Neuronal stem cell (in vitro differentiated cells): ENCODE data around the gene ABCC9.
"Not testable (repeated sequence)": the region's sequence is repeated elsewhere in the genome, so short reads cannot be mapped to it uniquely, and the experiment has no call there.

Experiments used
- DNase-seq: peaks from one replicate; pipeline ENCODE4 v3.0.0-alpha.2; 2013; ENCODE audit warnings: low spot score
- H2AFZ ChIP-seq: one replicate; pipeline ENCODE4 v1.6.1; 2013; ENCODE audit warnings: mild to moderate bottlenecking, low read length, inconsistent platforms
- H2AK5ac ChIP-seq: 2 replicates; pipeline ENCODE4 v1.6.1; 2013; ENCODE audit warnings: low read depth, mild to moderate bottlenecking, inconsistent platforms, low read length, moderate library complexity, mixed read lengths
- H2BK120ac ChIP-seq: 2 replicates; pipeline ENCODE4 v1.6.1; 2013; ENCODE audit warnings: low read depth, mild to moderate bottlenecking, inconsistent platforms, low read length, moderate library complexity, mixed read lengths
- H2BK12ac ChIP-seq: one replicate; pipeline ENCODE4 v1.6.1; 2013; ENCODE audit warnings: low read length, inconsistent platforms
- H2BK15ac ChIP-seq: 2 replicates; pipeline ENCODE4 v1.6.1; 2013; ENCODE audit warnings: mild to moderate bottlenecking, low read length, inconsistent platforms, mixed read lengths
- H2BK5ac ChIP-seq: one replicate; pipeline ENCODE4 v1.6.1; 2013; ENCODE audit warnings: inconsistent platforms, mild to moderate bottlenecking, low read length, moderate library complexity
- H3K14ac ChIP-seq: one replicate; pipeline ENCODE4 v1.6.1; 2013; ENCODE audit warnings: low read length, inconsistent platforms
- H3K18ac ChIP-seq: 2 replicates; pipeline ENCODE4 v1.6.1; 2013; ENCODE audit warnings: low read length, inconsistent platforms
- H3K23ac ChIP-seq: 2 replicates; pipeline ENCODE4 v1.6.1; 2013; ENCODE audit warnings: low read depth, mild to moderate bottlenecking, mixed read lengths, low read length, inconsistent platforms; ENCODE audit not compliant: poor library complexity
- H3K27ac ChIP-seq: replicated peaks from 3 replicates; pipeline ENCODE4 v1.5.1; 2013; ENCODE audit warnings: low read length, inconsistent platforms
- H3K27me3 ChIP-seq, 3 experiments: 2 replicates each; pipeline ENCODE4 v1.6.1; 2013; ENCODE audit warnings: low read length in 3 of 3, mild to moderate bottlenecking in 2 of 3, inconsistent platforms in 1 of 3, low read depth in 1 of 3, mixed read lengths in 1 of 3, moderate library complexity in 1 of 3; ENCODE audit not compliant: control insufficient read depth in 3 of 3, insufficient read depth in 3 of 3
- H3K36me3 ChIP-seq, 2 donors: replicated peaks in 1 of 2; 2 replicates each; pipeline ENCODE4 v1.6.1; 2013; ENCODE audit warnings: low read length in 2 of 2; ENCODE audit not compliant: control insufficient read depth in 2 of 2, insufficient read depth in 2 of 2
- H3K4ac ChIP-seq: 2 replicates; pipeline ENCODE4 v1.6.1; 2013; ENCODE audit warnings: inconsistent platforms, mild to moderate bottlenecking, low read length, moderate library complexity
- H3K4me1 ChIP-seq, 2 donors: 1 replicate in 1 of 2; 2 replicates in 1 of 2; pipeline ENCODE4 v1.6.1; 2013; ENCODE audit warnings: low read length in 2 of 2, low read depth in 1 of 2; ENCODE audit not compliant: control insufficient read depth in 2 of 2, insufficient read depth in 1 of 2
- H3K4me2 ChIP-seq: one replicate; pipeline ENCODE4 v1.6.1; 2013; ENCODE audit warnings: mild to moderate bottlenecking, low read length, inconsistent platforms; ENCODE audit not compliant: insufficient read depth, poor library complexity, severe bottlenecking
- H3K4me3 ChIP-seq, 2 donors: 2 replicates each; pipeline ENCODE4 v1.5.1; 2013; ENCODE audit warnings: low read length in 2 of 2, mild to moderate bottlenecking in 2 of 2, inconsistent platforms in 1 of 2, moderate library complexity in 1 of 2
- H3K79me1 ChIP-seq: one replicate; pipeline ENCODE4 v1.6.1; 2013; ENCODE audit warnings: low read depth, mild to moderate bottlenecking, inconsistent platforms, low read length, moderate library complexity
- H3K9ac ChIP-seq: one replicate; pipeline ENCODE4 v1.6.1; 2013; ENCODE audit warnings: mild to moderate bottlenecking, low read depth, low read length, inconsistent platforms; ENCODE audit not compliant: poor library complexity
- H3K9me3 ChIP-seq, 2 donors: replicated peaks in 1 of 2; 2 replicates each; pipeline versions ENCODE3 to v1.6.1; 2013; ENCODE audit warnings: low read length in 2 of 2, mild to moderate bottlenecking in 2 of 2, inconsistent platforms in 1 of 2, low read depth in 1 of 2, mixed read lengths in 1 of 2, moderate library complexity in 1 of 2; ENCODE audit not compliant: control insufficient read depth in 2 of 2, insufficient read depth in 1 of 2
- H4K8ac ChIP-seq: one replicate; pipeline ENCODE4 v1.6.1; 2013; ENCODE audit warnings: low read depth, mild to moderate bottlenecking, inconsistent platforms, low read length, moderate library complexity
- H4K91ac ChIP-seq: one replicate; pipeline ENCODE4 v1.6.1; 2013; ENCODE audit warnings: low read length, low read depth, mild to moderate bottlenecking, inconsistent platforms; ENCODE audit not compliant: poor library complexity
- WGBS, 2 donors: extraction: QIAGEN DNeasy Blood & Tissue Kit; methylation state at CpG; one replicate each; pipeline ENCODE4 v1.1.7; 2013; ENCODE audit warnings: missing lambda C conversion rate in 2 of 2, mixed read lengths in 1 of 2; ENCODE audit not compliant: insufficient read length in 2 of 2, insufficient replicate concordance in 1 of 2; ENCODE audit errors: extremely low coverage in 2 of 2; 5-methylcytosine and 5-hydroxymethylcytosine counted together

The ABCC9 gene

GRCh38 chr12:21800011-21800410 is 141.2 kb downstream of the ABCC9 start:
- H3K4me2 ChIP-seq: no peak overlapping the region
- H4K8ac ChIP-seq: no peak overlapping the region
- H3K36me3 ChIP-seq: peaks cover under 1 to 4% of the 10 kb centered on the region in 2 donors
- H2BK12ac ChIP-seq: no peak overlapping the region
- no peaks in the 10 kb centered on the region for H3K79me1 ChIP-seq
- H2BK15ac ChIP-seq: no peak overlapping the region
- no peak overlapping the region for H3K4ac ChIP-seq
- H3K14ac ChIP-seq: no peak overlapping the region
- H3K9me3 ChIP-seq: no peaks in the 10 kb centered on the region
- no peak overlapping the region for H3K27ac ChIP-seq
- no peak overlapping the region for H2BK5ac ChIP-seq
- no peak overlapping the region for H3K9ac ChIP-seq
- H3K18ac ChIP-seq: no peak overlapping the region
- no CpG with 5 or more reads among the region's 1 CpG for WGBS, 2 donors
- H3K23ac ChIP-seq: no peak overlapping the region
- H2AFZ ChIP-seq: no peak overlapping the region
- no peak for DNase-seq
- H3K27me3 ChIP-seq: no peaks in the 10 kb centered on the region
- H3K4me1 ChIP-seq: no peaks in the 10 kb centered on the region
- H2BK120ac ChIP-seq: no peak overlapping the region
- H2AK5ac ChIP-seq: no peak overlapping the region
- H3K4me3 ChIP-seq: no peak overlapping the region
- H4K91ac ChIP-seq: no peak overlapping the region

- H3K23ac ChIP-seq: no peak overlapping the region
- H4K8ac ChIP-seq: no peak overlapping the region
- no peaks in the 10 kb centered on the region for H3K4me1 ChIP-seq
- WGBS, 2 donors: no CpG with 5 or more reads among the region's 1 CpG
- H3K4me2 ChIP-seq: no peak overlapping the region
- no peak overlapping the region for H3K14ac ChIP-seq
- H2AFZ ChIP-seq: no peak overlapping the region
- no peak overlapping the region for H2BK120ac ChIP-seq
- no peak for DNase-seq
- H4K91ac ChIP-seq: no peak overlapping the region
- no peak overlapping the region for H3K4me3 ChIP-seq
- H3K4ac ChIP-seq: no peak overlapping the region
- H2BK5ac ChIP-seq: no peak overlapping the region
- H3K79me1 ChIP-seq: no peaks in the 10 kb centered on the region
- H3K36me3 ChIP-seq: no peaks in the 10 kb centered on the region
- H3K18ac ChIP-seq: no peak overlapping the region
- no peaks in the 10 kb centered on the region for H3K9me3 ChIP-seq
- H3K27me3 ChIP-seq: no peaks in the 10 kb centered on the region
- no peak overlapping the region for H3K9ac ChIP-seq
- no peak overlapping the region for H3K27ac ChIP-seq
- no peak overlapping the region for H2BK12ac ChIP-seq
- no peak overlapping the region for H2BK15ac ChIP-seq
- no peak overlapping the region for H2AK5ac ChIP-seq
Measured at GRCh38 chr12:21797539-21797938, 143.7 kb downstream of the ABCC9 start.

GRCh38 chr12:21795648-21796328 is 145.4 kb downstream of the ABCC9 start:
- peak overlapping the region; percentile 44 for H3K18ac ChIP-seq
- no peak overlapping the region for H2BK5ac ChIP-seq
- no peaks in the 10 kb centered on the region for H3K27me3 ChIP-seq
- H2BK15ac ChIP-seq: no peak overlapping the region
- H2BK120ac ChIP-seq: no peak overlapping the region
- no peak overlapping the region for H4K91ac ChIP-seq
- H4K8ac ChIP-seq: no peak overlapping the region
- H3K4me3 ChIP-seq: no peak overlapping the region
- H3K79me1 ChIP-seq: no peaks in the 10 kb centered on the region
- H3K14ac ChIP-seq: no peak overlapping the region
- H3K9me3 ChIP-seq: no peaks in the 10 kb centered on the region
- peak overlapping the region; percentile 35 for H2AFZ ChIP-seq
- H3K23ac ChIP-seq: no peak overlapping the region
- no CpG with 5 or more reads among the region's 10 CpGs for WGBS, 2 donors
- H3K27ac ChIP-seq: no peak overlapping the region
- H2BK12ac ChIP-seq: no peak overlapping the region
- H2AK5ac ChIP-seq: peak overlapping the region; percentile 75
- H3K9ac ChIP-seq: no peak overlapping the region
- H3K4me2 ChIP-seq: no peak overlapping the region
- H3K36me3 ChIP-seq: no peaks in the 10 kb centered on the region
- no peaks in the 10 kb centered on the region for H3K4me1 ChIP-seq
- H3K4ac ChIP-seq: no peak overlapping the region
- DNase-seq: no peak

- not testable (repeated sequence) for H2AK5ac ChIP-seq, H3K4ac ChIP-seq, H4K91ac ChIP-seq, H3K79me1 ChIP-seq, H3K36me3 ChIP-seq, H4K8ac ChIP-seq, H3K18ac ChIP-seq, H3K9me3 ChIP-seq, H2BK5ac ChIP-seq, H3K4me3 ChIP-seq, H3K27ac ChIP-seq, H3K14ac ChIP-seq, H2BK15ac ChIP-seq, H3K27me3 ChIP-seq, H2BK12ac ChIP-seq, H3K23ac ChIP-seq, H3K9ac ChIP-seq, H3K4me1 ChIP-seq, H2BK120ac ChIP-seq, DNase-seq, H3K4me2 ChIP-seq
- no CpG with 5 or more reads among the region's 8 CpGs for WGBS, 2 donors
- H2AFZ ChIP-seq: peak overlapping the region; percentile 35
Measured at GRCh38 chr12:21794807-21795595, 146.2 kb downstream of the ABCC9 start.
